GM18868 (cell line): ENCODE measurements around the gene MAP7.

Experiments
- ATAC-seq: cut with Tn5 transposase; IDR thresholded peaks from one replicate; pipeline ENCODE4 v1.9.1; 2021; ENCODE audit warnings: mild to moderate bottlenecking, moderate library complexity; ENCODE audit not compliant: unreplicated experiment

MAP7 gene

GRCh38 chr6:136534268-136534667, 16.0 kb downstream of the MAP7 start:
- ATAC-seq, result no peak

GRCh38 chr6:136533487-136533886, 16.7 kb downstream of the MAP7 start:
- ATAC-seq, result no peak

GRCh38 chr6:136532030-136532429, 18.2 kb downstream of the MAP7 start:
- ATAC-seq, result no peak

GRCh38 chr6:136529710-136530109, 20.5 kb downstream of the MAP7 start:
- no peak for ATAC-seq

GRCh38 chr6:136528477-136528876, 21.7 kb downstream of the MAP7 start:
- no peak for ATAC-seq

GRCh38 chr6:136527831-136528230, 22.4 kb downstream of the MAP7 start:
- no peak for ATAC-seq

- no peak for ATAC-seq
Observed at GRCh38 chr6:136526937-136527336, 23.3 kb downstream of the MAP7 start.

GRCh38 chr6:136526196-136526930, 23.9 kb downstream of the MAP7 start:
- no peak for ATAC-seq

- ATAC-seq, result no peak
Observed at GRCh38 chr6:136525586-136526195, 24.5 kb downstream of the MAP7 start.

- no peak for ATAC-seq
Observed at GRCh38 chr6:136524936-136525413, 25.2 kb downstream of the MAP7 start.

- ATAC-seq, result no peak
Observed at GRCh38 chr6:136524339-136524935, 25.8 kb downstream of the MAP7 start.

GRCh38 chr6:136523196-136523595, 27.0 kb downstream of the MAP7 start:
- ATAC-seq, result no peak

- no peak for ATAC-seq
Observed at GRCh38 chr6:136522636-136523035, 27.6 kb downstream of the MAP7 start.

- no peak for ATAC-seq
Observed at GRCh38 chr6:136521911-136522310, 28.3 kb downstream of the MAP7 start.

- no peak for ATAC-seq
Observed at GRCh38 chr6:136521427-136521826, 28.8 kb downstream of the MAP7 start.

GRCh38 chr6:136520517-136520916, 29.7 kb downstream of the MAP7 start:
- no peak for ATAC-seq

- ATAC-seq, result no peak
Observed at GRCh38 chr6:136517582-136517981, 32.6 kb downstream of the MAP7 start.

- ATAC-seq, result no peak
Observed at GRCh38 chr6:136517002-136517401, 33.2 kb downstream of the MAP7 start.

- ATAC-seq, result no peak
Observed at GRCh38 chr6:136514591-136514990, 35.6 kb downstream of the MAP7 start.

- ATAC-seq, result no peak
Observed at GRCh38 chr6:136511926-136512325, 38.3 kb downstream of the MAP7 start.

GRCh38 chr6:136511397-136511796, 38.8 kb downstream of the MAP7 start:
- no peak for ATAC-seq

- peak; percentile 79 for ATAC-seq
Observed at GRCh38 chr6:136510782-136511181, 39.4 kb downstream of the MAP7 start.
